NCI-H82 treated with DMSO at 0.1 percent for 48 hours (cell line): ENCODE results near the gene TMEM139.

Experiments
- DNase-seq: peaks from one replicate; lab custom pipeline; 2025; ENCODE audit not compliant: unreplicated experiment; lab: John Stamatoyannopoulos, UW

Gene TMEM139

DNA sequence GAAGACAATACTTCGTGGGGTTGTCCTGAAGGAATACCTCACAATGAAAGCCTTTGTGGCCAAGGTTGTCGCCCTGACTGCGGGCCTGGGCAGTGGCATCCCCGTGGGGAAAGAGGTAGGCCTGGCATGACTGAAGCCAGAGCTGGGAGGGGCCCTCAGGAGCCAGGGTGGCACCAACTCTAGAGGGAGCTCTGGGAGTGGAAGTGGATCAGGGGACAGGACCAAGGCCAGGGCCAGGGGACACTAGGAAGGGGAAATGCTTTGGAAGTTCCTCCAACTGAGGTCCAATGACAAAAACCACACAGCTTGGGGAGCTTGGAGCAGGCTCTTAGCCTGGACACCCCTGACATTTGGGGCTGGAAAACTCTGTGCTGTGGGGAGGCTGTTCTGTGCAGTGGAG lies 37.0 kb downstream of the TMEM139 start:
- no peak for DNase-seq

DNA sequence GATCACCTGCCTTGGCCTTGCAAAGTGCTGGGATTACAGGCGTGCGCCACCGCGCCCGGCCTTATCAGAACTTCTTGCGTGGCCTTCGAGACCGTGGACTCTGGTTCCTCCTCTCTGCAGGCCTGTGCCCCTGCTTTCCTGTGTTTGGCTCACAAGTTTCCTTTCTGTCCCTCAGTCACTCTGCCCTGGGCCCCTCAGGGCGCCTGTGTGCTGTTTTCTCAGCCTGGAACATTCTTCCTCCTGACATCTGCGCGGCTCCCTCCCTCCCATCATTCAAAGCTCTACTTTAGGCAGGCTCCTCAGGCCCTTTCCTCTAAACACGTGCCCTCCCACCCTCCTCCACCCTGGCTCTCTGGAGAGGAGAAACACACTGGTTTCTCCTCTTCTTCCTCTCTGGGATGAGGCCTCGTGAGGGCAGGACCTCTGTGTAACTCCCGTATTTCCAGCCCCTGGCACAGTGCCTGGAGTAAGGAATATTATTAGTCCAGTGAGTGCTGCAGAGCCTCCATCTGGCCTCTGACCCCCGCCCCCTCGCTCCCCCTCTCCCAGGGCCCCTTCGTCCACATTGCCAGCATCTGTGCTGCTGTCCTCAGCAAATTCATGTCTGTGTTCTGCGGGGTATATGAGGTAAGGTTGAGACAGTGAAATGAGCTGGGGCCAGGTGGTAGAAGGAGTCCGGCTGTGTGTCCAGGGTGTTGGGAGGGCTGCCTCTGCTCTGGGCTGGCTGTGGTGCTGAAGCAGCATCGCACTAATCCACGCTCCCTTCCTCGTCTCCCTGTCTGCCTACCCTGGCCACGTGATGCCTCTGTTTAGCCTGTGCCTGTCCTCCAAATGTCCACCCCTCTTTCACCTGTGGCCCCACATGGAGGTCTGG lies 38.2 kb downstream of the TMEM139 start:
- no peak for DNase-seq

DNA sequence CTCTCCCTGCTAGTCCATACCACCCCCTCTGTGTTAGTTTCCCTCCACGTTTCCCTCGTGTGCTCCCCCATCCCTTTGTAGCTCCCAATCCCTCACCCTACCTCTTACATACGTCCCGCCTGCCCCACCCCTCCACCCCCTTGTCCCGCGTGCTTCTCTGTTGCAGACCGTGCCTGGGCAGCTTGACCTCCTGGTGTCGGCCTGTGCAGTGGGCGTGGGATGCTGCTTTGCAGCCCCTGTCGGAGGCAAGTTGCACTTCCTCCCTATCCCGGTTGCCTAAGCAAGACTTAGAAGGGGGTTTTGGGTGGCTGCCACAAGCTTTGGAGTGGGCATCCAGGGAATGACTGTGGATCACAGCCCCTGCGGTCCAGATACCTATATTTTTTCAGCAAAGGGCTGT lies 38.9 kb downstream of the TMEM139 start:
- DNase-seq = no peak

DNA sequence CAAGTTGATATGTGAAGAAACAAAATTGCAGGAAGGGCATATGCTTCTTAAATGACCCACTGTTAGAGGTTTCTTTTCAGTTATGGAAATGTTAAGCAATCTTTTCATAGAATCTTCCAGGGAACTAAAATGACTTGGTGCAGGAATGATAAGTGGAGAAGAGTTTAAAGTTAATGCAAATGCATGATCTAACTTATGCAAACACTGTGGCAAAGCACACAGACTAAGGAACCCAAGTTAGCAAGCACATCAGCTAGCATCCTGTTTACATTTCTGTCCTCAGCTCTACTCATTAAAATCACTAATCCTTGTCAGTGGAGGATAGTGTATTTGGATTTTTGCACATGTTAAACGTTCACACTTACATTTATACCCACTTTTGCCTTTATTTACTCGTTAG lies 40.5 kb downstream of the TMEM139 start:
- no peak for DNase-seq

DNA sequence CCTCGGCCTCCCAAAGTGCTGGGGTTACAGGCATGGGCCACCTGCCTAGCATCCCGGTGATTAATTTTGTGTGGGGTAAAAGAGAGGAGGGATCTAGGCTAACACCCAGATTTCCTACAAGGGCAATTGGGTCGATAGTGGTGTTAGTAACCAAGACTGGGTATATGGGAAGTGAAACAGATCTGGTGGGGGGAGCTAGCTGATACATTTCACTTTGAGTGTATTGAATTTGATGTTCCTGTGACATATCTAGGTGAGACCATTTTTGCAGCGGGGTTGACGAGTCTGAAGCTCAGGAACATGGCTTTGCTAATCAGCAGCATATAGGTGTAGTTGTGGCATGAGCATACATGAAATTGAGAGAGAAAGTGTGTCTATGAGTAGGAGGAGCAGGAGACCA lies 43.1 kb downstream of the TMEM139 start:
- DNase-seq = no peak

DNA sequence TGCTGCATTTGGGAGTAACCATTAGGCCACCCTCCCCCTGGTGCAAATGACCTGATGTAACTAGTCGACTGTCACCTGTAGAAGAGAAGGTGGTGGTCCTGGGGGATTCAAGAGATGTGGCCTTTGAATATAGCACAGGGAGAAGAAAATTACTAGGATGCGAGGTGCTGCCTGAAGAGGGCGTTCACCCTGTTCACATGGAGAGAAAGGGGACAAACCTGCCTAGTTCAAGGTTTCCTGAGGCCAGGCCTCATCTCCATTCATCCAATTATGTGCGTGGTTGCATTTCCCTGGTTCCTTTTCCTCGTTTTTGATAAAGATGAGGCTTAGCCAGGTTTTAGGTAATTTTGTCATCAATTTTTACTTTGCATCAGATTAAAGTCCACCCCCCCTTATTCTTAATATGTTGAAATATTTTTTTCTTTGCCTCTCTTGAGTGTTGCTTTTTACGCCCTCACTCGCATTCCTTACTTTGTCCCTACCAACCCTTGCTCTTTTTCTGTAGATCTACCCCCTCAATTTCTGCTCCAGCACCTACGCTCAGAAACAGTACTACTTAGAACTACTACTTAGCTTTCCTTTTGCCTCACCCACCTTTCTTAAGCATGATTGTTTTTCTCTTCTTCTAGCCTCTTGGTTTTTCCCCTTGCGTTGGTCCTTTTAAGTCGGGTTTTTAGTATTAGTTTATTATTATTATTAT lies 44.9 kb downstream of the TMEM139 start:
- DNase-seq = no peak

DNA sequence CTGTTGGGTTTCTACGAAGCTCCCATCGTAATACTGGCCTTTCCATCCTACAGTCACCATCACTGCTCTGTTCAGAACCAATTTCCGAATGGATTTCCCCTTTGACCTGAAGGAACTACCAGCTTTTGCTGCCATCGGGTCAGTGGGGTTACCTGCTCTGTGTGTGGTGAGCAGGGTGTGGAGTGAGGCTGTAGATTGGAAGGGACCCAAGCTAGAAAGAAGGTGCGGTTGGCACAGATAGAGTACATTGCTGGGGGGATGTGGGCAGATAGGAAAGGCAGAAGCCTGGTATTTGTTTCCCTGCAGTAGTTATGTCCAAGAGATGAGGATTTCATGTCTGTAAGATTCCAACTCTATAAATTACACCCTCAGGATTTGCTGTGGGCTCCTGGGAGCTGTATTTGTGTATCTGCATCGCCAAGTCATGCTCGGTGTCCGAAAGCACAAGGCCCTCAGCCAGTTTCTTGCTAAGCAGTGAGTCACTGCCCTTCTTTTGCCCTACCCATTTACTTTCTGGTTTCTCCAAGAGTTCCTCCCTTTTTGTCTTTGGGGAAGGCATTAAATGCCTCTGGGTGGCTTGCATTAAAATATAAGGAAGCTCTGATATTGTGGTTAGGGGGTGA lies 46.5 kb downstream of the TMEM139 start:
- DNase-seq = no peak

DNA sequence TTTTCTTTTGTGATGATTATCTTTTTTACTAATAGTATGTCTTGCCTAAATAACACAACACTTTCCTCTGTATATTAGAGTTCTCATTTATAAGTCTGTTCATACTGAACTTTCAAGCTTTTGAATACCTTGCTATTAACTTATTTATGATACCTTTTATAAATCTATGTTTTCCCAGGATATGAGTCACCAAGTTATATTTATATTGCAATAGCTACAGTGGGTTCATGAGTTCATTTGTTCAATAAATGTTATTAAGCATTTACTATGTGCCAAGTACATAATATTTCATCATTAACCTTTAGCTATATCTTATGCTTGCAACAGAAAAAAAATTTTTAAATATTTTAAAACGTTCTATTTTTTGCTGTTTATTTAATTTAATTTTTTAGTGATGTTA lies 49.5 kb downstream of the TMEM139 start:
- no peak for DNase-seq

DNA sequence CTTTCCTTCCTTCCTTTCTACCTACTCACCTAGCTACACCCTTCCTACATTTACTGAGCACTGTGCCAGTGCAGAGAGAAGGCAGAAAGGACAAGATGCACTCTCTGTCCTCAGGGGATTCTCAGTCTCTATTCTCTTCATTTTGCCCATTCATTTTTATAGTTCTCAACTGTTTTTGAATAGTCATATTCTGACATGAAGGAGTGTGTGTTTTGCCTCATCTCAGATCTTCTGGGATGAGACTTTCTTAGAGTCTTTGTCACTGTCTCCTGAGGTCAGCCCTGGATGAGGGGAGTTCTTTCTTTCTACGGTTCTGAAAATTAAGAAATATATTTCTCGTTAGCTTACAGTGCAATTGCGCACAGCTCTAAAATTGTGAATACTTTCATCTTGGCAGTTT lies 52.5 kb downstream of the TMEM139 start:
- no peak for DNase-seq
